ENCODE results near the gene ITIH3. TPM values are rescaled to one million over a fixed set of nuclear protein-coding genes. Genes with fewer than 3 reads are reported as not detected.

Gene ITIH3, protein sequence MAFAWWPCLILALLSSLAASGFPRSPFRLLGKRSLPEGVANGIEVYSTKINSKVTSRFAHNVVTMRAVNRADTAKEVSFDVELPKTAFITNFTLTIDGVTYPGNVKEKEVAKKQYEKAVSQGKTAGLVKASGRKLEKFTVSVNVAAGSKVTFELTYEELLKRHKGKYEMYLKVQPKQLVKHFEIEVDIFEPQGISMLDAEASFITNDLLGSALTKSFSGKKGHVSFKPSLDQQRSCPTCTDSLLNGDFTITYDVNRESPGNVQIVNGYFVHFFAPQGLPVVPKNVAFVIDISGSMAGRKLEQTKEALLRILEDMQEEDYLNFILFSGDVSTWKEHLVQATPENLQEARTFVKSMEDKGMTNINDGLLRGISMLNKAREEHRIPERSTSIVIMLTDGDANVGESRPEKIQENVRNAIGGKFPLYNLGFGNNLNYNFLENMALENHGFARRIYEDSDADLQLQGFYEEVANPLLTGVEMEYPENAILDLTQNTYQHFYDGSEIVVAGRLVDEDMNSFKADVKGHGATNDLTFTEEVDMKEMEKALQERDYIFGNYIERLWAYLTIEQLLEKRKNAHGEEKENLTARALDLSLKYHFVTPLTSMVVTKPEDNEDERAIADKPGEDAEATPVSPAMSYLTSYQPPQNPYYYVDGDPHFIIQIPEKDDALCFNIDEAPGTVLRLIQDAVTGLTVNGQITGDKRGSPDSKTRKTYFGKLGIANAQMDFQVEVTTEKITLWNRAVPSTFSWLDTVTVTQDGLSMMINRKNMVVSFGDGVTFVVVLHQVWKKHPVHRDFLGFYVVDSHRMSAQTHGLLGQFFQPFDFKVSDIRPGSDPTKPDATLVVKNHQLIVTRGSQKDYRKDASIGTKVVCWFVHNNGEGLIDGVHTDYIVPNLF
- total RNA-seq (2012; rRNA removed) = 0.72 and 1.1 TPM in 2 replicates
- 0.94 and 1.3 TPM in 2 replicates for polyA plus RNA-seq (2012; rRNA removed)
- 0.22 and 0.54 TPM in 2 replicates for polyA plus RNA-seq (2012; cell fraction: cytosol; rRNA removed)
- polyA plus RNA-seq (2012; cell fraction: nucleus; rRNA removed; ENCODE audit: low replicate concordance) = 3.2 and 4.1 TPM in 2 replicates
- Bru-seq, nascent RNA = percentile 17 among the genes with signal in this experiment
- percentile 17 among the genes with signal in this experiment for BruChase-seq, experiment 1, labeled RNA remaining after a 6-hour chase
- BruChase-seq, experiment 2, labeled RNA remaining after a 2-hour chase = percentile 6 among the genes with signal in this experiment
- long read RNA-seq, partial matches to known transcripts = 0 of 1 reads
- long read RNA-seq, other reads (novel, unspliced or antisense) = 1 of 1 reads

DNA sequence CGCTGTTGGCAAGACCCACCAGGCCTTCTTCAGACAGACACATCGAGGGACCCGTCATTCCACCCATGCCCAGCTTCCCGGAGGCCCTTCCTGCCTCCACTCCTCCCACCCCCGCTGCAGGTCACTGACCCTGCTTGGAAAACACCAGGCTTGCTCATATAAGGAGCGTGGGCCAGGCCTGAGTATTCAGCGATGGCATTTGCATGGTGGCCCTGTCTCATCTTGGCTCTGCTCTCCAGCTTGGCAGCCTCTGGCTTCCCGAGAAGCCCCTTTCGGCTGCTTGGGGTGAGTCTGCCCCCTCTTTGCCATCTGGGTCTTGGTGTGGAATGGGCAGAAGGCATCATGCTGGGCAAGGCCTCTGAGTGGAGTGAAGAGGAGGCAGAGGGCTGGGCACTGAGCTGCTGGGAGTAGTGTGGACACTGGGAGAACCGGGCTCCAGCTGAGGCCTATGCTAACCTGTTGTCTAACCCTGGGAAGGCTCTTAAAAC lies at the start of gene ITIH3:
ITIH3 (plus strand) TSS at position 185 of the 488 bp plus-strand sequence; CDS start at position 193, 8 bp downstream.
- H2AK9ac ChIP-seq (replicated peaks; ENCODE audit: low read depth, low read length, poor library complexity) = no peak within 1 kb of the TSS
- H2BK20ac ChIP-seq (ENCODE audit: low read depth, low read length) = no peak within 1 kb of the TSS
- POLR2A ChIA-PET (ENCODE audit: unreplicated experiment) = no interaction called here
- no peak for DNase-seq
- H3K9me3 ChIP-seq (ENCODE audit: control insufficient read depth, insufficient read depth, low read length) = no peaks in the 10 kb centered on the region
- H2BK120ac ChIP-seq (ENCODE audit: low read depth, low read length) = no peak within 1 kb of the TSS
- H3K27me3 ChIP-seq (ENCODE audit: control insufficient read depth, insufficient read depth, low read length) = peaks cover 23% of the 10 kb centered on the region; the same call in 1 of the 2 replicates
- ATAC-seq (ENCODE audit: low read depth) = 0 out of 2 replicates have a peak, but pooled peaks have one; percentile 22
- no peaks in the 10 kb centered on the region for H3K9me1 ChIP-seq (ENCODE audit: insufficient read depth, low read length)
- H2BK15ac ChIP-seq (ENCODE audit: low read depth, low read length) = no peak within 1 kb of the TSS
- no peak within 1 kb of the TSS for H2AK5ac ChIP-seq (ENCODE audit: low read depth, low read length)
- no peak within 1 kb of the TSS for H2BK5ac ChIP-seq (ENCODE audit: low read depth, low read length, poor library complexity, severe bottlenecking)
- H3K4me2 ChIP-seq (ENCODE audit: low read depth, low read length) = no peak within 1 kb of the TSS
- no peak within 1 kb of the TSS for H4K5ac ChIP-seq (ENCODE audit: low read depth, low read length)
- intact Hi-C loops (cut with micrococcal nuclease) (no loop called here), in situ Hi-C loops (cut with MboI; ENCODE audit: low sequenced_read_pairs) (no loop called here), dilution Hi-C loops (cut with HindIII; ENCODE audit: low sequenced_read_pairs, unreplicated experiment) (no loop called here)
- H4K91ac ChIP-seq (ENCODE audit: insufficient read depth, low read depth, low read length) = no peak within 1 kb of the TSS
- no peak within 1 kb of the TSS for H3K18ac ChIP-seq (ENCODE audit: low read depth, low read length)
- H4K8ac ChIP-seq (ENCODE audit: low read depth in 2 of 2, low read length in 2 of 2) = no peak within 1 kb of the TSS
- no peaks in the 10 kb centered on the region for H3K79me1 ChIP-seq (ENCODE audit: low read depth in 1 of 2, low read length in 2 of 2)
- 67% methylated on average over 4 of the region's 10 CpGs; no CpG with 5 or more reads in 1 of the 2 experiments for WGBS, 2 experiments (ENCODE audit: extremely low coverage in 2 of 2, insufficient read length in 1 of 2)
- no peak within 1 kb of the TSS for H3K9ac ChIP-seq (ENCODE audit: low read depth, low read length)
- H3K23ac ChIP-seq (ENCODE audit: low read depth, low read length) = no peak within 1 kb of the TSS
- no peak within 1 kb of the TSS for H3K27ac ChIP-seq (ENCODE audit: insufficient read depth, low read length)
- BruUV-seq (replicated peaks) = no TSS peak
- no peaks in the 10 kb centered on the region for H3K36me3 ChIP-seq (ENCODE audit: control insufficient read depth, insufficient read depth, low read length)
- peaks cover 1% of the 10 kb centered on the region; the same call in 1 of the 2 replicates for H3K4me1 ChIP-seq (ENCODE audit: control insufficient read depth, insufficient read depth, low read length)
- H3K56ac ChIP-seq (ENCODE audit: extremely low read depth, insufficient read depth, low read length) = no peak within 1 kb of the TSS
- no peak within 1 kb of the TSS for H3K4me3 ChIP-seq (ENCODE audit: insufficient read depth, low read depth, low read length)
- H3K4ac ChIP-seq (ENCODE audit: low read depth, low read length) = no peak within 1 kb of the TSS
- H2AFZ ChIP-seq (replicated peaks; ENCODE audit: low read length, poor library complexity) = peak within 1 kb of the TSS; percentile 49
- CTCF ChIA-PET = no interaction called here
- no peak within 1 kb of the TSS for H3K14ac ChIP-seq (replicated peaks; ENCODE audit: low read depth, low read length)
- no peaks in the 10 kb centered on the region for H4K20me1 ChIP-seq (ENCODE audit: insufficient read depth, low read length)
- TF ChIP-seq MAFK (IDR thresholded peaks at IDR 0.05; ENCODE audit: low read depth, low read length) = no peak
- no peak for TF ChIP-seq FOS (IDR thresholded peaks at IDR 0.05; ENCODE audit: low read depth, low read length)
- no peak for TF ChIP-seq MAZ (IDR thresholded peaks at IDR 0.05; ENCODE audit: borderline replicate concordance, low read depth, low read length)
- TF ChIP-seq NFE2L2 (IDR thresholded peaks at IDR 0.05; ENCODE audit: low read depth, low read length) = no peak
- TF ChIP-seq SMC3 (IDR thresholded peaks at IDR 0.05; ENCODE audit: low read depth, low read length) = no peak
- TF ChIP-seq CEBPB (IDR thresholded peaks at IDR 0.05; ENCODE audit: low read depth, low read length) = no peak
- no peak for TF ChIP-seq RFX5 (IDR thresholded peaks at IDR 0.05; ENCODE audit: low read depth, low read length)
- TF ChIP-seq, protein P1, sequence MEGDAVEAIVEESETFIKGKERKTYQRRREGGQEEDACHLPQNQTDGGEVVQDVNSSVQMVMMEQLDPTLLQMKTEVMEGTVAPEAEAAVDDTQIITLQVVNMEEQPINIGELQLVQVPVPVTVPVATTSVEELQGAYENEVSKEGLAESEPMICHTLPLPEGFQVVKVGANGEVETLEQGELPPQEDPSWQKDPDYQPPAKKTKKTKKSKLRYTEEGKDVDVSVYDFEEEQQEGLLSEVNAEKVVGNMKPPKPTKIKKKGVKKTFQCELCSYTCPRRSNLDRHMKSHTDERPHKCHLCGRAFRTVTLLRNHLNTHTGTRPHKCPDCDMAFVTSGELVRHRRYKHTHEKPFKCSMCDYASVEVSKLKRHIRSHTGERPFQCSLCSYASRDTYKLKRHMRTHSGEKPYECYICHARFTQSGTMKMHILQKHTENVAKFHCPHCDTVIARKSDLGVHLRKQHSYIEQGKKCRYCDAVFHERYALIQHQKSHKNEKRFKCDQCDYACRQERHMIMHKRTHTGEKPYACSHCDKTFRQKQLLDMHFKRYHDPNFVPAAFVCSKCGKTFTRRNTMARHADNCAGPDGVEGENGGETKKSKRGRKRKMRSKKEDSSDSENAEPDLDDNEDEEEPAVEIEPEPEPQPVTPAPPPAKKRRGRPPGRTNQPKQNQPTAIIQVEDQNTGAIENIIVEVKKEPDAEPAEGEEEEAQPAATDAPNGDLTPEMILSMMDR (conservative IDR thresholded peaks at IDR 0.05; ENCODE audit: low read depth, low read length) = no peak
- TF ChIP-seq, protein P2, sequence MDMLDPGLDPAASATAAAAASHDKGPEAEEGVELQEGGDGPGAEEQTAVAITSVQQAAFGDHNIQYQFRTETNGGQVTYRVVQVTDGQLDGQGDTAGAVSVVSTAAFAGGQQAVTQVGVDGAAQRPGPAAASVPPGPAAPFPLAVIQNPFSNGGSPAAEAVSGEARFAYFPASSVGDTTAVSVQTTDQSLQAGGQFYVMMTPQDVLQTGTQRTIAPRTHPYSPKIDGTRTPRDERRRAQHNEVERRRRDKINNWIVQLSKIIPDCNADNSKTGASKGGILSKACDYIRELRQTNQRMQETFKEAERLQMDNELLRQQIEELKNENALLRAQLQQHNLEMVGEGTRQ (IDR thresholded peaks at IDR 0.05; ENCODE audit: low read depth, low read length) = no peak
- no peak for TF ChIP-seq POLR2A (IDR thresholded peaks at IDR 0.05; ENCODE audit: low read depth, low read length)
- TF ChIP-seq BHLHE40 (IDR thresholded peaks at IDR 0.05; ENCODE audit: low read depth, low read length) = no peak

Measured in IMR-90 (cell line).